Ovary (tissue), 9 donors: Measurements from ENCODE around the gene WDR59. TPM values are rescaled to one million over a fixed set of nuclear protein-coding genes. Genes with fewer than 3 reads are reported as not detected.
A peak's percentile ranks its signal among the peaks of the same experiment; 100 is the strongest.

Source experiments
- DNase-seq, 5 donors: peaks; one replicate each; pipeline ENCODE4 v3.0.0-alpha.2; 2019 to 2020
- H3K27ac ChIP-seq, 2 donors: fragments of 200-600 bp; one replicate each; pipeline versions ENCODE4 v1.5.1 to v1.8.0; 2019 to 2022
- H3K27me3 ChIP-seq: fragments of 200-600 bp; one replicate; pipeline ENCODE4 v1.8.0; 2022
- H3K36me3 ChIP-seq: fragments of 200-600 bp; sonication (generic); one replicate; pipeline ENCODE4 v1.5.1; 2019
- H3K4me1 ChIP-seq: one replicate; pipeline ENCODE4 v1.8.1; 2013; ENCODE audit warnings: mild to moderate bottlenecking, moderate library complexity; ENCODE audit not compliant: insufficient read depth
- H3K4me3 ChIP-seq: fragments of 200-600 bp; sonication (generic); one replicate; pipeline ENCODE4 v1.5.1; 2017
- H3K9me3 ChIP-seq, 2 donors: fragments of 200-600 bp in 1 of 2; sonication (generic) in 1 of 2; one replicate each; pipeline versions ENCODE4 v1.5.1 to v1.8.1; 2013 to 2019; ENCODE audit warnings: mild to moderate bottlenecking in 1 of 2, moderate library complexity in 1 of 2
- CTCF ChIP-seq, 3 donors: fragments of 450-650 bp in 2 of 3; fragments of 200-600 bp in 1 of 3; IDR thresholded peaks; one replicate each; pipeline versions ENCODE4 v1.5.1 to v1.8.0; 2016 to 2022; ENCODE audit warnings: antibody characterized with exemption in 3 of 3, mild to moderate bottlenecking in 1 of 3
- EP300 ChIP-seq: sonication (generic); formaldehyde crosslinking; IDR thresholded peaks from one replicate; pipeline ENCODE4 v1.6.1; 2017; ENCODE audit warnings: antibody characterized with exemption
- POLR2A ChIP-seq: fragments of 450-650 bp; IDR thresholded peaks from one replicate; pipeline ENCODE4 v1.6.1; 2017; ENCODE audit warnings: antibody characterized with exemption, mild to moderate bottlenecking, moderate library complexity
- WGBS, 3 donors: extraction: QIAGEN DNeasy Blood & Tissue Kit in 1 of 3; methylation state at CpG; one replicate each; pipeline versions ENCODE4 v1.1.5 to v1.1.7; 2013 to 2017; 5-methylcytosine and 5-hydroxymethylcytosine counted together
- intact Hi-C, 4 donors: fragments of 100-400 bp; cut with DNase I; formaldehyde crosslinking; loops; one replicate each; pipeline versions ENCODE4 v1.11.0 to v1.15.1; 2022 to 2023
- polyA plus RNA-seq, 2 donors: library from polyadenylated mRNA; stranded (reverse); fragments of 200-250 nt in 1 of 2; fragments of 350-450 nt in 1 of 2; fragmentation: Illumina TruSeq in 1 of 2; extraction: RNeasy Lipid Tissue Mini Kit (QIAGEN cat#74804) in 1 of 2; gene quantifications; one replicate each; pipeline ENCODE4 v1.2.3, GENCODE V29; 2013 to 2014
- total RNA-seq, 7 donors: library from RNA; depleted of rRNA in 2 of 7; stranded (reverse); fragments of >200 nt in 2 of 7; fragmentation: NEBNext Ultra II Directional in 3 of 7; extraction: Animal tissue kit (Norgen Biotek cat#: 25700) in 3 of 7; gene quantifications; one replicate each; pipeline versions ENCODE4 v1.1.0 to v1.2.4, GENCODE V29; 2016 to 2023
- donor health status: DM: no; HTN: no; CAD: no; lungs with moderate emphysema.
- donor health status: DM: no; HTN: no; CAD: no.
- donor health status: Bipolar disorder and iron deficiency.
- donor health status: DM: yes; HTN: yes; CAD: no.
- donor health status: DM: no; HTN: no; CAD: no.
- donor health status: DM: yes; HTN: yes; CAD: no.

Gene WDR59
- total and polyA plus RNA-seq, 9 donors = 23.6 to 82.3 (median 59.3) TPM

- H3K9me3 ChIP-seq = no peaks in the 10 kb centered on the region
- H3K4me3 ChIP-seq = no peak overlapping the region
- intact Hi-C loops = no loop called here
- DNase-seq = peak in 1 of 5 donors; percentile 62
- H3K36me3 ChIP-seq = no peaks in the 10 kb centered on the region
- TF ChIP-seq POLR2A (peak; percentile 19), EP300 (no peak), CTCF (IDR thresholded peaks at IDR 0.05) (no peak)
- 9 to 14% (median 13%) methylated on average over 3 of the region's 3 CpGs for WGBS, 3 donors
- no peaks in the 10 kb centered on the region for H3K27me3 ChIP-seq
- H3K27ac ChIP-seq = peak overlapping the region; percentile 62 to 74
- peaks cover 12% of the 10 kb centered on the region for H3K4me1 ChIP-seq
Observed at GRCh38 chr16:75011634-75012307, 26.8 kb upstream of the WDR59 start.

GRCh38 chr16:75010427-75010826, 25.5 kb upstream of the WDR59 start:
- peaks cover 12% of the 10 kb centered on the region for H3K4me1 ChIP-seq
- intact Hi-C loops = no loop called here
- 41 to 93% (median 55%) methylated on average over 3 of the region's 3 CpGs for WGBS, 3 donors

DNA sequence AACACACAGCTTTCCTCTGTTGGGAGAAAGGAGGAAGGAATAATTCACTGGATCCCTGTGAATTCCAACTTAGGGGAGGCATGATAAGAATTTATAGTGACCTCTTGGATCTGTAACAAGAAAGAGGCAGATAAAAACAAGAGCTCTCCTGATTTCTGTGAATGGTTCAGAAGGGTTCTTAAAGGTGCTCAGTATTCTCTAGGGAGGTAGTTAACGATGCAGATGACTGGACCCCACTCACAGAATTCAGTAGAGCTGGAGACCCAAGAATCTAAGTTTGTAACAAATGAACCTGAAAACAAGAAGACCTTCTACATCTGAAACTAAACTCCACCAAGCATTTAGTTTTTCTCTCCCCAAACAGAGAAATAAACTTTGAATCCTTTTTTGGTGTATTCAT, 22.5 kb upstream of the WDR59 start:
- no peaks in the 10 kb centered on the region for H3K9me3 ChIP-seq
- peaks cover 9% of the 10 kb centered on the region for H3K4me1 ChIP-seq
- no peak overlapping the region for H3K27ac ChIP-seq
- no peaks in the 10 kb centered on the region for H3K27me3 ChIP-seq
- WGBS, 3 donors = 74 to 91% (median 89%) methylated on average over 1 of the region's 1 CpG
- intact Hi-C loops = no loop called here
- H3K4me3 ChIP-seq = no peak overlapping the region
- DNase-seq = no peak
- no peak for TF ChIP-seq POLR2A
- TF ChIP-seq EP300 = no peak
- no peak for TF ChIP-seq CTCF (IDR thresholded peaks at IDR 0.05)
- no peaks in the 10 kb centered on the region for H3K36me3 ChIP-seq

More at GRCh38 chr16:75010427-75010826, 25.5 kb upstream of the WDR59 start:
- Histone ChIP-seq H3K36me3 (no peaks in the 10 kb centered on the region), H3K4me3 (no peak overlapping the region), H3K27me3 (no peaks in the 10 kb centered on the region), H3K9me3 (no peaks in the 10 kb centered on the region), H3K27ac (no peak overlapping the region)
- no peak for DNase-seq
- no peak for TF ChIP-seq EP300
- no peak for TF ChIP-seq POLR2A
- no peak for TF ChIP-seq CTCF (IDR thresholded peaks at IDR 0.05)

DNA sequence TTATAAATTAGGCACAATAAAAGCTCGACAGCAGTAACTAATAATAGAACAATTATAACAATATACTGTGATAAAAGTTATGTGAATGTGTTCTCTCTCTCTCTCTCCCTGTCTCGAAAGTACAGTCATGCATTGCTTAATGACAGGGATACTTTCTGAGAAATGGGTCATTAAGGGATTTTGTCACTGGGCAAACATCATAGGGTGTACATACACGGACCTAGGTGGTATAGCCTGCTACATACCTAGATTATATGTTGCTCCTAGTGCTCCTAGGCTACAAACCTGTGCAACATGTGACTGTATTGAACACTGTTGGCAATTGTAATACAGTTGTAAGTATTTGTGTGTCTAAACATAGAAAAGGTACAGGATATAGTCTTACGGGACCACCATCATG, 20.8 kb upstream of the WDR59 start:
- Histone ChIP-seq H3K4me3 (no peak overlapping the region), H3K4me1 (peaks cover 1% of the 10 kb centered on the region), H3K36me3 (no peaks in the 10 kb centered on the region), H3K27ac (no peak overlapping the region), H3K9me3 (no peaks in the 10 kb centered on the region), H3K27me3 (no peaks in the 10 kb centered on the region)
- TF ChIP-seq CTCF (IDR thresholded peaks at IDR 0.05) = no peak
- TF ChIP-seq EP300 = no peak
- no peak for TF ChIP-seq POLR2A
- no peak for DNase-seq
- intact Hi-C loops = no loop called here
- WGBS, 3 donors = 82 to 89% (median 87%) methylated on average over 4 of the region's 4 CpGs
